ENCODE measurements around the gene FRYL.
A peak's percentile ranks its signal among the peaks of the same experiment; 100 is the strongest.
"Not testable (repeated sequence)": the region's sequence is repeated elsewhere in the genome, so short reads cannot be mapped to it uniquely, and the experiment has no call there.

FRYL gene

GRCh38 chr4:48779998-48780864 is at the start of gene FRYL:
Gene FRYL (minus strand): TSS chr4:48780279. CDS start chr4:48634410, 145,869 bp downstream.
- peak; percentile 96 to 97 for DNase-seq (ENCODE audit: low read depth in 2 of 2)

DNA sequence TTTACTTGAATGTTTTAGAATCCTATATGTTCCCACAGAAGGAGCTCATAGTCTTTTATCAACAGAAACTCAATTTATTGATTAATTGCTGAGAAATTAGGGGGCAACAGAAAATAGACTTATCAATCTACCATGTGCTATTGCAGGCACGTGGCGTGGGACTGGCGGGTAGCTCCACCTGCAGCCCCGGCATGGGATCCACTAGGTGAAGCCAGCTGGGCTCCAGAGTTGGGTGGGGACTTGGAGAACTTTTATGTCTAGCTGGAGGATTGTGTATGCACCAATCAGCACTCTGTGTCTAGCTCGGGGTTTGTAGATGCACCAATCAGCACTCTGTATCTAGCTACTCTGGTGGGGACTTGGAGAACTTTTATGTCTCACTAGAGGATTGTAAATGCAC is 47.5 kb upstream of the FRYL start:
- no peak for DNase-seq (ENCODE audit: low read depth in 2 of 2)

DNA sequence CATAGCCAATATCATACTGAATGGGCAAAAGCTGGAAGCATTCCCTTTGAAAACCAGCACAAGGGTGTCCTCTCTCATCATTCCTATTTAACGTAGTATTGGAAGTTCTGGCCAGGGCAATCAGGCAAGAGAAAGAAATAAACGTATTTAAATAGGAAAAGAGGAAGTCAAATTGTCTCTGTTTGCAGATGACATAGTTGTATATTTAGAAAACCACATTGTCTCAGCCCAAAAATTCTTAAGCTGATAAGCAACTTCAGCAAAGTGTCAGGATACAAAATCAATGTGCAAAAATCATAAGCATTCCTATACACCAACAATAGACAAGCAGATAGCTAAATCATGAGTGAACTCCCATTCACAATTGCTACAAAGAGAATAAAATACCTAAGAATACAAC is 41.4 kb upstream of the FRYL start:
- not testable (repeated sequence) for DNase-seq (ENCODE audit: low read depth in 2 of 2)

- no peak for DNase-seq (ENCODE audit: low read depth in 2 of 2)
These were observed 36.9 kb upstream of the FRYL start for GRCh38 chr4:48816971-48817370.

DNA sequence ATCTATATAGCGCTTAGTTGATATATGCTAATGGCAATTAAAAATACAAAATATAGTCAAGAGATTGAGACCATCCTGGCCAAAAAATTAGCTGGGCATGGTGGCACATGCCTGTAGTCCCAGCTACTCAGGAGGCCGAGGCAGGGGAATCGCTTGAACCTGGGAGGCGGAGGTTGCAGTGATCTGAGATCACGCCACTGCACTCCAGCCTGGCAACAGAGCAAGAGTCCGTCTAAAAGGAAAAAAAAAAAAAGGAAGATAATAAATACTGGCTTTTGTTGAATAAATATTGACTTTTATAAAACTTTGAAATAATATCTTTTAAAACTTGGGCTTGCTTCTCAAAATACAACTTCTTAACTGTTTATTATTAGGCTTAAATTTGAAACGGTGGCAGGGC is 36.2 kb upstream of the FRYL start:
- DNase-seq (ENCODE audit: low read depth in 2 of 2) = not testable (repeated sequence)

DNA sequence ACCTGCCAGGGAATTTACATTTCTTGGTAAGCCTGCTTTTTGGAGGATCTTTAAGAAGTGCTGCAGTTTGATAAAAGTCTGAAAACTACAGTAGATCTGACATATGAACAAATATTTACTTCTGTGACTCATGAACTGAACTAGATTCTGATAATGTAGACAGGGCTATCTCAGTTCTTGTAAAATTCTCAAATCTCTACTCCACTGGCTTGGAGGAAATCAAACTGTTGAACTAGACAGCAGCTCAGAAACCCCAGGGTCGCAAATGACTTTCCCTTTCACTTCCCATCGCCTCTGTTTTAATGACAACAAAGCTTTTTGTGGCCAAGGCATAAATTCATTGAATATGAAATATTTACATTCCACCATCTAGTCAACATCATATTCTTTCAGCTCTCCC is 35.4 kb upstream of the FRYL start:
- no peak for DNase-seq (ENCODE audit: low read depth in 2 of 2)

DNA sequence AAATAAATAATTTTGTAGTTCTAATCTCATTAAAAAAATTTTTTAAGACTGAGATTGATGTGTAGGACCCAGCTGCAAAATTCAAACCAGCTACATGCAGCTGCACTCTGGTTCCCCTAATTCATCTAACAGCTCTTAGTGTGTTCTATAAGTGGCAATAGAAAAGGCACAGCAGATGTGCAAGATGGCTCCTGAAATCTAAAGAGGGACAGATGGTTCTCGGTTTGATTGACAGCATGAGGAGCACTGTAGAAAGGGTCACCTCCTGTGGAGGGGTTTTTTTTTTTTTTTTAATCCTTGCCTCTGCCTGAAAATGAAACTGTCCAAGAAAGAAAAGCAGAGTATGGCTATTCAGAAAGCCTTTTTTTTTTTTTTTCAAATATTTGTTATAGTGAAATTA is 33.9 kb upstream of the FRYL start:
- DNase-seq (ENCODE audit: low read depth in 2 of 2) = no peak

GRCh38 chr4:48812866-48813265 is 32.8 kb upstream of the FRYL start:
- no peak for DNase-seq (ENCODE audit: low read depth in 2 of 2)

DNA sequence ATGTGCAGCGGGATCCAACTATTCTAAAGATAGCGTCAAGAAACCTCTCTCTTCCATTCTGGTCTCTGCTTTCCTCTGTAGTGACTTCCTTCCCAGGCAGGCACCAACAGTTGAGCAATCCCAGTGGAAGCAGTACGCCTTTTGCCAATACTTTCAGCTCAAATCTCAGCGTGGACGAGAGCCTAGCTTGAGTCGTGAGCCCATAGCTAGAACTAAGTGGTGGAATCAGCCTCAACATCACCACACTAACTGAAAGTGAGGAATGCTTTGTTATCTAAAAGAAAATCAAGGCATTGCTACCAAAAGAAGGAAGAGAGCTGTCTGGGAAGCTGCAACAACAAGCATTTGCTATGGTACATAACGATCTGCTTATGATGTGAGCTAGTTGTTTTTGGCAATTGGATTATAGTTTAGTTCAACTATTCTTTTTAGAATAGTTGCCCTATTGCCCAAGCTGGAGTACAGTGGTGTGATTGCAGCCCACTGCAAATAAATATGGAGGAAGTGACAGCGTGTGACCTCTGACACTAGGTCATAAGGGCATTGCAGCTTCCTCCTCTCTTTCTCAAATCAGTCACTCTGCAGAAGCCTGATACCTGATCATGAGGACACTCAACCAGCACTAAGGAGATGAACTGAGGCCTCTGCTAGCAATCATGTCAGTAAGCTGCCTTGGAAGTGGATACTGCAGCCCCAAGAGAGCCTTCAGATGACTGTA is 24.7 kb upstream of the FRYL start:
- no peak for DNase-seq (ENCODE audit: low read depth in 2 of 2)

DNA sequence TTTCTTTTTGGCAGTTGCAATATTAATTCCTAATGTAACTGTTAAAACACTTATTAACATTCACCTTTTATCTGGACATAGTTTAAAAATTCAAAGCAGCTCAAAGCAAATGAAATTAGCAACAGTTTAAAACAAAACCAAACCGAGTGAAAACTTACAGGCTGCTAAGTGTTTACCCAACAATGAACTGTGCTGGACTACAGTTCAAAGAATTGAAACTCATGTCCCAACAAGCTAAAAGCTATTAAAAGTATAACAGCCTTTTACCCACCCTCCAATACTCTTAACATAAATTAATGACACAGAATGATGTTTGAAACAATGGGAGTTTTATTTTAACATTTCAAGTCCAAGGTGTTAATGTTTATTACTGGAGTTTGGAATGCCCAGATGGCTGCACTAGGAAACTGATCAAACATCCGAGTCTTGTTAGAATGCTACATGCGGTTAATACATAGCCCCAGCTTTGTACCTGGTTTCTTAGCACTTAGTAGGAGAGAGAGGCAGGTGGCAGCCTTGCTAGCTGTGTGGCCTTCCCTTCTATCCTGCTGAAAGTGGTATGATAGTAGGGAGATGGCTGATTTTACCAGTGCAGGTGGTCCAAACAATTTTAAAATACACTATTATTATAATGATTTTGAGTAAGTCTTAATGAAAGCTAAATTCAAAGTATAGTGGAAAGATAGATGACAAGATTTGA is 21.1 kb upstream of the FRYL start:
- DNase-seq (ENCODE audit: low read depth in 2 of 2) = no peak

DNA sequence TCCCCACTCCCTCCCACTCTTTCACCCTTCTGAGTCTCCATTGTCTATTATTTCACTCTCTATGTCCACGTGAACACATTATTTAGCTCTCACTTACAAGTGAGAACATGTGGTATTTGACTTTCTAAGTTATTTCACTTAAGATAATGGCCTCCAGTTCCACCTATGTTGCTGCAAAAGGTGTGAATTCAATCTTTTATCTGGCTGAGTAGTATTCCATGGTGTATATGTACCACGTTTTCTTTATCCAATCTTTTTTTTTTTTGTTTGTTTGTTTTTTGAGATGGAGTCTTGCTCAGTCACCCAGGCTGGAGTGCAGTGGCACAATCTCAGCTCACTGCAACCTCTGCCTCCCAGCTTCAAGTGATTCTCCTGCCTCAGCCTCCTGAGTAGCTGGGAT is 20.1 kb upstream of the FRYL start:
- not testable (repeated sequence) for DNase-seq (ENCODE audit: low read depth in 2 of 2)

GRCh38 chr4:48799157-48799556 is 19.1 kb upstream of the FRYL start:
- no peak for DNase-seq (ENCODE audit: low read depth in 2 of 2)

DNA sequence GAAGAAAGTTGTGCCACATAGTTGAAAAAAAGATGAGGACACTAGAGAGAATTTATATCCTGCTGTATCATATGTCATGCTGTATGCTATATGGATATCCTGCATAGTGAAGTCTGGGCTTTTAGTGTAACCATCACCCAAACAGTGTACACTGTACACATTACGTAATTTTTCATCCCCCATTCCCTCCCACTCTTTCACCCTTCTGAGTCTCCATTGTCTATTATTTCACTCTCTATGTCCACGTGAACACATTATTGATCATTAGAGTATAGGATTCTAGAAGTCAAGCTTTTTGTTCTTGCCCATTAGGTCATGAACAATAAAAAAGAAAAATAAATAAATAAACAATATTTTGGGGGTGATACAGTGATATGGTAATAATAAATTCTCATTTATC is 18.0 kb upstream of the FRYL start:
- DNase-seq (ENCODE audit: low read depth in 2 of 2) = no peak

DNA sequence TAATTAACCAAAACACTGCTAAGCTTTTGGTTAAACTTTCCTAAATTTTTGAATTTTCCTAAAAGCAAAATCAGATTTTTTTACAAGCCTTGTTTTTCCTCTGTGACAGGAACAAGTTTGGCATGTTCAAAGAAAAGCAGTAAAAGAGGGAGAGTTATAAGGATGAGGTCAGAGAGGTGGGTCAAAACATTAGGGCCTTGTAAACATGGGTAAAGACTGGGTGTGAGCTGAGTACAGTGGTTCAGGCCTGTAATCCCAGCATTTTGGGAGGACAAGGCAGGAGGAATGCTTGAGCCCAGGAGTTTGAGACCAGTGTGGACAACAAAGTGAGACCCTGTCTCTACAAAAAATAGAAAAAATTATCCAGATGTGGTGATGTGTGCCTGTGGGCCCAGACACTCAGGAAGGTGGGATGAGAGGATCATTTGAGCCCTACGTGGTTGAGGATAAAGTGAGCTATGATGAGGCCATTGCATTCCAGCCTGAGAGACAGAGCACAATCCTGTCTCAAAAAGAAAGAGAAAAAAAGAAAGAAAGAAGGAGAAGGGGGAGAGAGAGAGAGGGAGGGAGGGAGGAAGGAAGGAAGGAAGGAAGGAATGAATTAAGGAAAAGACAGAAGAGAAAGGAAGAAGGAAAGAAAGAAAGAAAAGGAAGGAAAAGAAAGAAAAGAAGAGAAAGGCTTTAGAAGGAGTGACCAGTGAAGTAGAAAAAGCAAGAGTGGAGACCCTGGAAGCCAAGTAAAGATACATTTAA is 17.0 kb upstream of the FRYL start:
- DNase-seq (ENCODE audit: low read depth in 2 of 2) = no peak

- DNase-seq (ENCODE audit: low read depth in 2 of 2) = no peak
These were observed 16.3 kb upstream of the FRYL start for GRCh38 chr4:48796191-48796926.

- DNase-seq (ENCODE audit: low read depth in 2 of 2) = no peak
These were observed 15.0 kb upstream of the FRYL start for GRCh38 chr4:48795108-48795507.

- DNase-seq (ENCODE audit: low read depth in 2 of 2) = peak in 1 of 2 donors; percentile 6
These were observed 12.4 kb upstream of the FRYL start for GRCh38 chr4:48792348-48793006.

GRCh38 chr4:48791313-48791712 is 11.2 kb upstream of the FRYL start:
- DNase-seq (ENCODE audit: low read depth in 2 of 2) = no peak

GRCh38 chr4:48790561-48790960 is 10.5 kb upstream of the FRYL start:
- no peak for DNase-seq (ENCODE audit: low read depth in 2 of 2)

- no peak for DNase-seq (ENCODE audit: low read depth in 2 of 2)
These were observed 7.0 kb upstream of the FRYL start for GRCh38 chr4:48787056-48787455.

DNA sequence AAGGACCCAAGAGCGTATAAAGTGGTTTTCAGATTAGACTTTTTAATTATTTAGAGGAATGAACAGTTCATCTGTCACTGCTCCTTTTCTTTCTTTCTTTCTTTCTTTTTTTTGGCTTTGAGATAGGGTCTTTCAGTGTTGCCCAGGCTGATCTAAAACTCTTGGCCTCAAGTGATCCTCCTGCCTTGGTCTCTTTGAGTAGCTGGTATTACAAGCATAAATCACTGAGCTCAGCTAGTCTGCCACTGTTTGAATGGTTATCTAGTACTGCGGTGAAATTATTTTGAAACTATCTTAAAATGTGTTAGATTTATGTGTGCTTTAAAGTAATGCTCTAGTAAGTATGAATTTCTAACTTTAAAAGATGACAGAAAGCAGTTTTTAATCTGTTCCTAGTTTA is 6.5 kb upstream of the FRYL start:
- no peak for DNase-seq (ENCODE audit: low read depth in 2 of 2)
